Measurements from ENCODE around the gene DDX11.

The DDX11 gene

GRCh38 chr12:31117203-31118011, 43.7 kb downstream of the DDX11 start:
- Histone ChIP-seq H3K4me3 (ENCODE audit: low read depth, low read length, poor library complexity, severe bottlenecking) (peak overlapping the region; percentile 82), H4K20me1 (ENCODE audit: insufficient read depth, low read length) (no peaks in the 10 kb centered on the region), H3K9me2 (ENCODE audit: low read depth, low read length) (no peaks in the 10 kb centered on the region), H3F3A (ENCODE audit: insufficient read depth, low read length) (no peaks in the 10 kb centered on the region), H3K9ac (ENCODE audit: low read length) (peak overlapping the region; percentile 84), H3K27me3 (ENCODE audit: insufficient read depth, low read length) (no peaks in the 10 kb centered on the region), H2AFZ (ENCODE audit: low read length) (0 out of 2 replicates have a peak overlapping the region, but pooled peaks have one; percentile 90), H3K79me2 (ENCODE audit: insufficient read depth, low read length) (no peaks in the 10 kb centered on the region), H3K4me1 (ENCODE audit: insufficient read depth, low read length, severe bottlenecking) (peaks cover 10% of the 10 kb centered on the region), H3K36me3 (ENCODE audit: insufficient read depth, low read length) (no peaks in the 10 kb centered on the region), H3K4me2 (ENCODE audit: low read length) (peak overlapping the region; percentile 100), H3K9me3 (ENCODE audit: low read length) (no peaks in the 10 kb centered on the region), H3K27ac (ENCODE audit: low read depth, low read length, poor library complexity, severe bottlenecking) (peak overlapping the region; percentile 61)
- TF ChIP-seq CTCF (IDR thresholded peaks at IDR 0.05; ENCODE audit: low read length): peak; percentile 80
- TF ChIP-seq EZH2 (IDR thresholded peaks at IDR 0.05; ENCODE audit: borderline replicate concordance, low read length): no peak

GRCh38 chr12:31118347-31119191, 44.9 kb downstream of the DDX11 start:
- Histone ChIP-seq H3K4me2 (ENCODE audit: low read length) (peak overlapping the region; percentile 100), H3K9me2 (ENCODE audit: low read depth, low read length) (no peaks in the 10 kb centered on the region), H3F3A (ENCODE audit: insufficient read depth, low read length) (no peaks in the 10 kb centered on the region), H3K79me2 (ENCODE audit: insufficient read depth, low read length) (no peaks in the 10 kb centered on the region), H3K4me3 (ENCODE audit: low read depth, low read length, poor library complexity, severe bottlenecking) (peak overlapping the region; percentile 82), H3K27me3 (ENCODE audit: insufficient read depth, low read length) (no peaks in the 10 kb centered on the region), H3K27ac (ENCODE audit: low read depth, low read length, poor library complexity, severe bottlenecking) (peak overlapping the region; percentile 61), H3K36me3 (ENCODE audit: insufficient read depth, low read length) (no peaks in the 10 kb centered on the region), H4K20me1 (ENCODE audit: insufficient read depth, low read length) (no peaks in the 10 kb centered on the region), H3K9ac (ENCODE audit: low read length) (peak overlapping the region; percentile 84), H3K4me1 (ENCODE audit: insufficient read depth, low read length, severe bottlenecking) (peaks cover 10% of the 10 kb centered on the region), H3K9me3 (ENCODE audit: low read length) (no peaks in the 10 kb centered on the region), H2AFZ (ENCODE audit: low read length) (no peak overlapping the region)
- TF ChIP-seq EZH2 (IDR thresholded peaks at IDR 0.05; ENCODE audit: borderline replicate concordance, low read length) (no peak), CTCF (IDR thresholded peaks at IDR 0.05; ENCODE audit: low read length) (no peak)

GRCh38 chr12:31119192-31119802, 45.6 kb downstream of the DDX11 start:
- H3K4me2 ChIP-seq (ENCODE audit: low read length): peak overlapping the region; percentile 100
- no peak overlapping the region for H2AFZ ChIP-seq (ENCODE audit: low read length)
- TF ChIP-seq CTCF (IDR thresholded peaks at IDR 0.05; ENCODE audit: low read length) (no peak), EZH2 (IDR thresholded peaks at IDR 0.05; ENCODE audit: borderline replicate concordance, low read length) (no peak)
- no peaks in the 10 kb centered on the region for H3K36me3 ChIP-seq (ENCODE audit: insufficient read depth, low read length)
- no peaks in the 10 kb centered on the region for H3K9me2 ChIP-seq (ENCODE audit: low read depth, low read length)
- peak overlapping the region; percentile 61 for H3K27ac ChIP-seq (ENCODE audit: low read depth, low read length, poor library complexity, severe bottlenecking)
- H3K79me2 ChIP-seq (ENCODE audit: insufficient read depth, low read length): no peaks in the 10 kb centered on the region
- no peaks in the 10 kb centered on the region for H4K20me1 ChIP-seq (ENCODE audit: insufficient read depth, low read length)
- no peaks in the 10 kb centered on the region for H3K9me3 ChIP-seq (ENCODE audit: low read length)
- H3K4me3 ChIP-seq (ENCODE audit: low read depth, low read length, poor library complexity, severe bottlenecking): peak overlapping the region; percentile 82
- H3F3A ChIP-seq (ENCODE audit: insufficient read depth, low read length): no peaks in the 10 kb centered on the region
- peaks cover 10% of the 10 kb centered on the region for H3K4me1 ChIP-seq (ENCODE audit: insufficient read depth, low read length, severe bottlenecking)
- H3K27me3 ChIP-seq (ENCODE audit: insufficient read depth, low read length): no peaks in the 10 kb centered on the region
- H3K9ac ChIP-seq (ENCODE audit: low read length): peak overlapping the region; percentile 84

Data from OCI-LY1 (cell line).